Activated T-cell treated with anti-CD3 and anti-CD28 coated beads for 1 hour (primary cell): ENCODE measurements around the gene ISG15.
A peak's percentile ranks its signal among the peaks of the same experiment; 100 is the strongest.
"Not testable (repeated sequence)": the region's sequence is repeated elsewhere in the genome, so short reads cannot be mapped to it uniquely, and the experiment has no call there.

ENCODE experiments used
- DNase-seq: peaks from one replicate; pipeline ENCODE4 v3.0.0-alpha.2; 2020; ENCODE audit warnings: low read depth

ISG15 gene

GRCh38 chr1:1046767-1047166 is 33.5 kb downstream of the ISG15 start:
- no peak for DNase-seq

GRCh38 chr1:1047407-1047806 is 34.1 kb downstream of the ISG15 start:
- DNase-seq = no peak

- DNase-seq = no peak
Observed at GRCh38 chr1:1047963-1048362, 34.7 kb downstream of the ISG15 start.

- no peak for DNase-seq
Observed at GRCh38 chr1:1048765-1049164, 35.5 kb downstream of the ISG15 start.

GRCh38 chr1:1049318-1050165 is 36.2 kb downstream of the ISG15 start:
- no peak for DNase-seq

- no peak for DNase-seq
Observed at GRCh38 chr1:1050577-1051052, 37.3 kb downstream of the ISG15 start.

- no peak for DNase-seq
Observed at GRCh38 chr1:1051127-1051810, 38.0 kb downstream of the ISG15 start.

- DNase-seq = no peak
Observed at GRCh38 chr1:1052003-1052840, 38.9 kb downstream of the ISG15 start.

- DNase-seq = no peak
Observed at GRCh38 chr1:1053022-1053421, 39.7 kb downstream of the ISG15 start.

GRCh38 chr1:1053682-1054081 is 40.4 kb downstream of the ISG15 start:
- no peak for DNase-seq

- no peak for DNase-seq
Observed at GRCh38 chr1:1054099-1054700, 40.9 kb downstream of the ISG15 start.

GRCh38 chr1:1054971-1055370 is 41.7 kb downstream of the ISG15 start:
- no peak for DNase-seq

- DNase-seq = no peak
Observed at GRCh38 chr1:1055841-1056736, 42.8 kb downstream of the ISG15 start.

- DNase-seq = not testable (repeated sequence)
Observed at GRCh38 chr1:1057769-1058087, 44.4 kb downstream of the ISG15 start.

GRCh38 chr1:1058088-1058905 is 45.0 kb downstream of the ISG15 start:
- no peak for DNase-seq

GRCh38 chr1:1058921-1059493 is 45.7 kb downstream of the ISG15 start:
- DNase-seq = no peak

- peak; percentile 90 for DNase-seq
Observed at GRCh38 chr1:1059494-1060280, 46.4 kb downstream of the ISG15 start.

- no peak for DNase-seq
Observed at GRCh38 chr1:1060281-1061000, 47.1 kb downstream of the ISG15 start.
